BLaER1 treated with 17β-estradiol and CSF1 and Interleukin-3, amounts not matched to agents 10 nM and 100 nM (cell line): ENCODE measurements around the gene AOPEP.
A peak's percentile ranks its signal among the peaks of the same experiment; 100 is the strongest.

ENCODE experiments used
- H3K27ac ChIP-seq, 11 experiments: shearing (Covaris generic); formaldehyde crosslinking; 2 replicates each; pipeline ENCODE4 v1.8.1; 2022
- H3K27me3 ChIP-seq, 11 experiments: shearing (Covaris generic); formaldehyde crosslinking; 2 replicates each; pipeline ENCODE4 v1.8.1; 2022
- H3K36me3 ChIP-seq, 11 experiments: shearing (Covaris generic); formaldehyde crosslinking; 2 replicates each; pipeline ENCODE4 v1.8.1; 2022
- H3K4me1 ChIP-seq, 10 experiments: shearing (Covaris generic); formaldehyde crosslinking; 2 replicates each; pipeline ENCODE4 v1.8.1; 2022
- H3K4me2 ChIP-seq, 11 experiments: shearing (Covaris generic); formaldehyde crosslinking; 2 replicates each; pipeline ENCODE4 v1.8.1; 2022
- H3K4me3 ChIP-seq, 10 experiments: shearing (Covaris generic); formaldehyde crosslinking; 2 replicates each; pipeline ENCODE4 v1.8.1; 2022
- H3K9ac ChIP-seq, 11 experiments: shearing (Covaris generic); formaldehyde crosslinking; 2 replicates each; pipeline ENCODE4 v1.8.1; 2022
- H3K9me3 ChIP-seq, 11 experiments: shearing (Covaris generic); formaldehyde crosslinking; replicated peaks in 1 of 11; 2 replicates each; pipeline ENCODE4 v1.8.1; 2022
- H4K20me1 ChIP-seq, 11 experiments: shearing (Covaris generic); formaldehyde crosslinking; 2 replicates each; pipeline ENCODE4 v1.8.1; 2022
- Cebpa-rat ChIP-seq, 11 experiments: shearing (Covaris generic); IDR thresholded peaks; 2 replicates each; pipeline ENCODE4 v1.8.1; 2022

AOPEP gene

GRCh38 chr9:95115104-95115503 is 388.6 kb downstream of the AOPEP start:
- Histone ChIP-seq H3K36me3 (peaks cover 0 to 22% (median 8%) of the 10 kb centered on the region in 11 experiments; a peak in 4 of 22 replicates), H3K9ac (no peak overlapping the region), H3K27ac (peak overlapping the region in 1 of 11 experiments; percentile 31; a peak in 1 of 22 replicates), H3K27me3 (no peaks in the 10 kb centered on the region), H3K4me2 (peak overlapping the region in 9 of 11 experiments; percentile 1 to 93 (median 80); a peak in 17 of 22 replicates), H3K4me3 (no peak overlapping the region), H3K9me3 (no peaks in the 10 kb centered on the region), H3K4me1 (peaks cover 0 to 55% (median 26%) of the 10 kb centered on the region in 10 experiments; a peak in 16 of 20 replicates), H4K20me1 (no peaks in the 10 kb centered on the region)
- no peak for TF ChIP-seq Cebpa-rat (IDR thresholded peaks at IDR 0.05)

DNA sequence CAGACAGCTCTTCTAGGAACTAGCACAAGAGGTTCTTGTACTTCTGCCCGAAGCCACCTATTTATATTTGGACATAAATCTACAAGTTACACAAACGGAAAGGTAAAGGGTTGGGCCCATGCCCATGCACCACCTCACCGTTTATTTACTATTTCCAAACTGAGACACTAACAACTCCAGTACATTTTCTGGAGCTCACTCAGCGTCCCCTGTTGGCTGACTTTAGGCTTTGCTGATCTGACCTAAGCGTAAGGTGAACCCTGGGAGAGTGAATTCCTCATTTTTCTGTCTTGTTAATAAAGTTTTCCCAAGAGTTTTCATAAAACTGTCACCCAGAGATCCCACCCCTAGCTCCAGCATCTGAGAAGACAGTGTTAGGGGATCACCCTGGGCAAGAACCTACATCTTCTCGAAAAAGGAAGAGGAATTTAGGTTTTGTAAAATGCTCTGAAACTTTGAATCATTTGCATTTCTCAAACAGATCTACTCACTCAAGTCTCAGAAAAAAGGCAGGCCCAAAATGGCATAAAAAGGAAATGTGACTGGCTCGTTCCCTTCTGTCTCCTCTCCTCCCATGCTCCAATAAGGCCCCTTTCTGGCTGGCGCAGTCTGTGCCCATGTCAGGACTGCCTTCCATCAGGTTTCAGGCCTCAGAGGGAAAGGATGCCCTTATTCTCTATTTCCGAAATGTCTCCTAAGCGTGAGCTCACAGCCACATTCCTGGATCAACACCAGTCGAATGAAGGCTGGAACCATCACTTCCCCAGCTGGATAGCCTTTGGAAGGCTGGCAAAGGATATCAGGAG is 389.7 kb downstream of the AOPEP start:
- Histone ChIP-seq H3K9me3 (no peaks in the 10 kb centered on the region; a peak in 1 of 22 replicates), H3K9ac (no peak overlapping the region), H3K4me3 (no peak overlapping the region), H3K27me3 (no peaks in the 10 kb centered on the region), H3K4me1 (peaks cover 0 to 55% (median 26%) of the 10 kb centered on the region in 10 experiments; a peak in 16 of 20 replicates), H3K36me3 (peaks cover 0 to 15% (median 3%) of the 10 kb centered on the region in 11 experiments; a peak in 4 of 22 replicates), H3K4me2 (peak overlapping the region in 6 of 11 experiments; percentile 5 to 93 (median 84); a peak in 12 of 22 replicates), H4K20me1 (no peaks in the 10 kb centered on the region), H3K27ac (no peak overlapping the region)
- TF ChIP-seq Cebpa-rat (IDR thresholded peaks at IDR 0.05): no peak

- Histone ChIP-seq H4K20me1 (no peaks in the 10 kb centered on the region), H3K4me2 (peak overlapping the region in 5 of 11 experiments; percentile 5 to 93 (median 87); a peak in 7 of 22 replicates), H3K27ac (no peak overlapping the region), H3K36me3 (peaks cover 0 to 9% (median 0%) of the 10 kb centered on the region in 11 experiments; a peak in 3 of 22 replicates), H3K9ac (no peak overlapping the region), H3K4me3 (no peak overlapping the region), H3K27me3 (no peaks in the 10 kb centered on the region), H3K4me1 (peaks cover 0 to 55% (median 26%) of the 10 kb centered on the region in 10 experiments; a peak in 16 of 20 replicates), H3K9me3 (no peaks in the 10 kb centered on the region; a peak in 1 of 22 replicates)
- TF ChIP-seq Cebpa-rat (IDR thresholded peaks at IDR 0.05): no peak
These were observed 390.3 kb downstream of the AOPEP start for GRCh38 chr9:95116808-95117204.

DNA sequence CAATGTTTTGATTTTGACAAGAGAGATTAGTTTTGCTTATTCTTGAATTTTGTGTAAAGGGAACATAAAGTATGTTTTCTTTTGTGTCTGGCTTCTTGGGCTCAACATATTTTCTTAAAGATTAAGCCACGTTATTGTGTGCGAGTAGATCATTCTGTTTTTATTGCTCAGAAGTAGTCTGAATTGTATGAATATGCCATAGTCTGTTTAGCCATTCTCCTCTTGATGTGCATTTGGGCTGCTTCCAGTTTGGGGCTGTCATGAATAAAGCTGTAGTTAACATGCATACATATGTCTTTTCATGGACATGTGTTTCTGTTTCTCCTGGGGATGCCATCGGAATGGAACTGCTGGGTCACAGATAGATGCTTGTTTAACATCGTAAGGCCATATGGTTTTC is 392.1 kb downstream of the AOPEP start:
- Histone ChIP-seq H3K9me3 (no peaks in the 10 kb centered on the region; a peak in 1 of 22 replicates), H3K9ac (no peak overlapping the region)

DNA sequence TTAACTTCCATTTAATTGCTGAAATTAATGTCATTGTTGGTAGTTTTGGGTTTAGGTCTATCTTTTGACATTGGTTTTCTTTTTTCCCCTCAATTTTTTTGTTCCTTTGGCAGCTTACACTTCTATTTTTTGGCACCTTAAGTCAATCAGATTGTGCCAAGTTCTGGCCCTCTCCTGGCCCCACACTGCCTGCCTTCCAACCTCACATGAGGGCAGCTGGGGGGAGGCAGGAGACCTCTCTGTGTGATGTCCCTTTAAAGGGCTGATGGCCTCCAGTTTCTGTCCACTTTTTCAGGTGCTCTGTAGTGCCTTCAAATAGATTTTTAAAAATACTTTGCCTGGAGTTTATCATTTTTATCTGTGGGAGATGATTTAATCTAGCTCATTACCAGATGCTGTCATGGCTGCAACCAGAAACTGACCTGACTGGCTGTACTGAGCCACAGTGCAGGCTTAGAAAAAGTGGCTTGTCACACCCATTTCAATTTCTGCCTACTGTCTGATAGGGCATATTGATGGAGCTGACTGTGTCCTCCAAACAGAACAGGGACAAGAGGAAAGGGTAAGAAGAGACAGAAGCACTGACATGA is 394.4 kb downstream of the AOPEP start:
- no peak for TF ChIP-seq Cebpa-rat (IDR thresholded peaks at IDR 0.05)
- Histone ChIP-seq H4K20me1 (no peaks in the 10 kb centered on the region), H3K27me3 (no peaks in the 10 kb centered on the region), H3K27ac (no peak overlapping the region), H3K4me3 (no peak overlapping the region), H3K9me3 (no peaks in the 10 kb centered on the region; a peak in 1 of 22 replicates), H3K4me1 (peaks cover 0 to 23% (median 3%) of the 10 kb centered on the region in 10 experiments; a peak in 12 of 20 replicates), H3K9ac (no peak overlapping the region), H3K4me2 (no peak overlapping the region), H3K36me3 (peaks cover 0 to 7% (median 0%) of the 10 kb centered on the region in 11 experiments; a peak in 3 of 22 replicates)

More for the DNA sequence above, 392.1 kb downstream of the AOPEP start:
- no peak overlapping the region; a peak in 2 of 22 replicates for H3K4me2 ChIP-seq
- no peak overlapping the region for H3K27ac ChIP-seq
- no peak for TF ChIP-seq Cebpa-rat (IDR thresholded peaks at IDR 0.05)
- H3K36me3 ChIP-seq: no peaks in the 10 kb centered on the region
- H3K27me3 ChIP-seq: no peaks in the 10 kb centered on the region
- H3K4me3 ChIP-seq: no peak overlapping the region
- no peaks in the 10 kb centered on the region for H4K20me1 ChIP-seq
- H3K4me1 ChIP-seq: peaks cover 0 to 45% (median 25%) of the 10 kb centered on the region in 10 experiments; a peak in 16 of 20 replicates

DNA sequence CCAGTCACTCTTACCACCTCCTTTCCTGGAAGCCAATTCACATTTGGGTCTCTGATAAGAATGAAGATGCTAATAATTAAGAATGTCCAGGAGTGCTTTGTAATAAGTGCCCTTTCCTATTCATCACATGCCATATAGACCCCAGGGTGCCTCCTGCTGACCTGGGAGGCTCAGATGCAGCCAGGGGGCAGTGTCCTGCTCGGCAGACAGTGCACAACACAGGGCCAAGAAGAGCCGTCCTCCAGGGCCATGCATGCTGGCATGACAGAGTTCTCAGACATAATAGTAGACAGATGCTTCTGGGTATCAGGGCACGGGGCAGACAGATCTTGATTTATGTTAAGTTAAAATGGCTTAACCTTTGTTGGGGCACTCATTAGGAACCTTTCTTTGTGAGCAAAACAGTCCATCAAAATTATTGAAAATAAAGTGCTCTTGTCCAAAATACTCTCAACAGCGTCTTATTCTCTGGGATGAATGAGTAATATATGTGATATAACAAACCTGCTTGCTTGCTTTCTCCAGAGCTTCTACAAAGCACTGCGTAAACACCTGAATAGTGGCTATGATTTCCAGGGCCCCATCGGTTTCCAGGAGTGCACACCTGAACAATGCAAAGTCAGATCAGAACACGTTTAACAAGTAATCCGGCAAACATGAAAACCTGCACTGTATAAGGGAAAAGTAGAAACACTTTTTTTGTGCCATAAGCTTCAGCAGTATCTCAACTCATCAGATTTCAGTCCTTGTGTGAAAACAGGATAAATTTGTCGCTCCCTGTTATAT is 398.3 kb downstream of the AOPEP start:
- Histone ChIP-seq H3K9ac (no peak overlapping the region), H3K4me1 (peaks cover 0 to 5% (median 0%) of the 10 kb centered on the region in 10 experiments; a peak in 5 of 20 replicates), H4K20me1 (no peaks in the 10 kb centered on the region; a peak in 1 of 22 replicates), H3K27me3 (no peaks in the 10 kb centered on the region), H3K9me3 (no peaks in the 10 kb centered on the region; a peak in 1 of 22 replicates), H3K27ac (no peak overlapping the region), H3K4me2 (no peak overlapping the region), H3K36me3 (peaks cover 0 to 7% (median 0%) of the 10 kb centered on the region in 11 experiments; a peak in 3 of 22 replicates), H3K4me3 (no peak overlapping the region)
- TF ChIP-seq Cebpa-rat (IDR thresholded peaks at IDR 0.05): no peak

GRCh38 chr9:95125652-95126051 is 399.2 kb downstream of the AOPEP start:
- no peak for TF ChIP-seq Cebpa-rat (IDR thresholded peaks at IDR 0.05)
- Histone ChIP-seq H3K4me2 (no peak overlapping the region), H3K4me1 (peaks cover 0 to 5% (median 0%) of the 10 kb centered on the region in 10 experiments; a peak in 5 of 20 replicates), H3K27ac (no peak overlapping the region), H3K9me3 (no peaks in the 10 kb centered on the region), H3K9ac (no peak overlapping the region), H3K36me3 (peaks cover 0 to 7% (median 0%) of the 10 kb centered on the region in 11 experiments; a peak in 3 of 22 replicates), H4K20me1 (no peaks in the 10 kb centered on the region; a peak in 1 of 22 replicates), H3K4me3 (no peak overlapping the region), H3K27me3 (no peaks in the 10 kb centered on the region)

DNA sequence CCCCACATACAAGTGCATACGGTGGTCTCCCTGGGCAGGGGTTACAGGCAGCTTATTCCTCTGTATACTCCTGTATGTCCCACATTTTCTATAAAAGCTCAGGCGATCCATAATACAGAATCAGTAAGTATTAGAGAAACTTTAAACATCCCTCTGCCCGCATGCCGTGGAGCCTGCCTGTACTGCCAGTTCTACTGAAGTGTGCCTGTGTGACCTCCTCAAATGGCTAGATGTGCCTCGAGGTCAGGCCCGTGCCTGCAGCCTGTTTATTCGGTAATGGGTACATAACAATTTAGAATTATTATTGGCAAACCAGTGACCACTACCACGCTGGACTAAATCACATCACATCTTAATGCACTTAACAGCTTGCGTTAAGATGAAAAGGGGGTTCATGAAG is 400.2 kb downstream of the AOPEP start:
- Histone ChIP-seq H4K20me1 (no peaks in the 10 kb centered on the region; a peak in 1 of 22 replicates), H3K36me3 (peaks cover 0 to 7% (median 0%) of the 10 kb centered on the region in 11 experiments; a peak in 3 of 22 replicates), H3K4me2 (no peak overlapping the region), H3K4me3 (no peak overlapping the region), H3K9me3 (no peaks in the 10 kb centered on the region), H3K4me1 (peaks cover 0 to 5% (median 0%) of the 10 kb centered on the region in 10 experiments; a peak in 5 of 20 replicates), H3K27ac (no peak overlapping the region), H3K27me3 (no peaks in the 10 kb centered on the region), H3K9ac (no peak overlapping the region)
- TF ChIP-seq Cebpa-rat (IDR thresholded peaks at IDR 0.05): no peak
